Loucy (cell line): ENCODE measurements around the gene SPATA17.

Experiments used
- H2AFZ ChIP-seq: fragments of 200-600 bp; sonication (generic); 2 replicates; pipeline ENCODE4 v1.6.0; 2016; ENCODE audit warnings: antibody characterized with exemption, mild to moderate bottlenecking, low read length, moderate library complexity
- H3F3A ChIP-seq: fragments of 200-600 bp; 2 replicates; pipeline ENCODE4 v1.6.0; 2016; ENCODE audit warnings: antibody characterized with exemption, low read depth, mild to moderate bottlenecking
- H3K27me3 ChIP-seq: fragments of 200-600 bp; sonication (generic); 2 replicates; pipeline ENCODE4 v1.6.1; 2014; ENCODE audit warnings: low read length, mild to moderate bottlenecking; ENCODE audit not compliant: insufficient read depth, poor library complexity, severe bottlenecking
- H3K36me3 ChIP-seq: fragments of 200-600 bp; sonication (generic); 2 replicates; pipeline ENCODE4 v1.6.1; 2016; ENCODE audit warnings: low read length; ENCODE audit not compliant: insufficient read depth
- H3K4me1 ChIP-seq: fragments of 200-600 bp; sonication (generic); 2 replicates; pipeline ENCODE4 v1.5.1; 2014; ENCODE audit warnings: low read length, mild to moderate bottlenecking; ENCODE audit not compliant: insufficient read depth, poor library complexity, severe bottlenecking
- H3K4me2 ChIP-seq: fragments of 200-600 bp; sonication (generic); 2 replicates; pipeline ENCODE4 v1.6.0; 2014; ENCODE audit warnings: antibody characterized with exemption, low read length, low read depth, mild to moderate bottlenecking; ENCODE audit not compliant: poor library complexity, severe bottlenecking
- H3K4me3 ChIP-seq: fragments of 200-600 bp; sonication (generic); 2 replicates; pipeline ENCODE4 v1.5.1; 2014; ENCODE audit warnings: low read length, mild to moderate bottlenecking, mixed read lengths; ENCODE audit not compliant: poor library complexity, severe bottlenecking
- H3K79me2 ChIP-seq: fragments of 200-600 bp; sonication (generic); 2 replicates; pipeline ENCODE4 v1.6.1; 2014; ENCODE audit warnings: low read length; ENCODE audit not compliant: insufficient read depth
- H3K9ac ChIP-seq: fragments of 200-600 bp; sonication (generic); 2 replicates; pipeline ENCODE4 v1.6.0; 2014; ENCODE audit warnings: mild to moderate bottlenecking, low read depth, low read length, moderate library complexity; ENCODE audit not compliant: poor library complexity, severe bottlenecking
- H3K9me2 ChIP-seq: fragments of 200-600 bp; sonication (generic); replicated peaks from 2 replicates; pipeline ENCODE4 v1.6.1; 2016; ENCODE audit warnings: low read depth, low read length, mixed read lengths
- H3K9me3 ChIP-seq: fragments of 200-600 bp; sonication (generic); 2 replicates; pipeline ENCODE4 v1.6.1; 2014; ENCODE audit warnings: mild to moderate bottlenecking, antibody characterized with exemption, low read length, low read depth; ENCODE audit not compliant: insufficient read depth
- H4K20me1 ChIP-seq: fragments of 200-600 bp; sonication (generic); 2 replicates; pipeline ENCODE4 v1.6.0; 2014; ENCODE audit warnings: antibody characterized with exemption, low read length, mild to moderate bottlenecking; ENCODE audit not compliant: insufficient read depth, poor library complexity, severe bottlenecking
- EZH2phosphoT487 ChIP-seq: fragments of 200-600 bp; IDR thresholded peaks from 2 replicates; pipeline ENCODE4 v1.6.1; 2018; ENCODE audit warnings: antibody characterized with exemption, mild to moderate bottlenecking, moderate library complexity, borderline replicate concordance
- TF ChIP-seq, protein P1 (sequence below): fragments of 200-600 bp; sonication (generic); conservative IDR thresholded peaks from 2 replicates; pipeline ENCODE4 v1.5.1; 2014; ENCODE audit warnings: mild to moderate bottlenecking, antibody characterized with exemption, low read length

SPATA17 gene

DNA sequence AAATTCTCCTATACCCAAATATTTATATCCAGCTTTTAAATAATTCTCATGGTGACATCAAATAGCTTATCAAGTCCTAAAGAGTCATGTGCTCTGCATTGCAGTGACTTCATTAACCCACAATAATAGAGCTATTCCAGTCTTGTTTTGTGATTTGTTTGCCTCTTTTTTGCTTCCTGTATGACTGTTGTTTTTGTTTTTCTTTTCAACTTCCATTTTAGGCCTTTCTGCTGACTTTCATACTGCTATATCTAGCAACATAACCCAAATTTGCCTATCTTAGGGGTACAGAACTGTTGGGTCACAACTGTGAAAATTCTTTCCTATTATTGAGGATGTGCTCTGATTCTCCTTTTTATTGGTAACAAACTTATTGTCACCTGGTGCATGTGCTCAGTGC is 30.3 kb downstream of the SPATA17 start:
- no peaks in the 10 kb centered on the region for H3K4me1 ChIP-seq
- H3K9me2 ChIP-seq: no peaks in the 10 kb centered on the region
- no peaks in the 10 kb centered on the region for H3F3A ChIP-seq
- H3K9ac ChIP-seq: no peak overlapping the region
- no peak overlapping the region for H3K4me2 ChIP-seq
- no peaks in the 10 kb centered on the region for H3K36me3 ChIP-seq
- TF ChIP-seq, protein P1, sequence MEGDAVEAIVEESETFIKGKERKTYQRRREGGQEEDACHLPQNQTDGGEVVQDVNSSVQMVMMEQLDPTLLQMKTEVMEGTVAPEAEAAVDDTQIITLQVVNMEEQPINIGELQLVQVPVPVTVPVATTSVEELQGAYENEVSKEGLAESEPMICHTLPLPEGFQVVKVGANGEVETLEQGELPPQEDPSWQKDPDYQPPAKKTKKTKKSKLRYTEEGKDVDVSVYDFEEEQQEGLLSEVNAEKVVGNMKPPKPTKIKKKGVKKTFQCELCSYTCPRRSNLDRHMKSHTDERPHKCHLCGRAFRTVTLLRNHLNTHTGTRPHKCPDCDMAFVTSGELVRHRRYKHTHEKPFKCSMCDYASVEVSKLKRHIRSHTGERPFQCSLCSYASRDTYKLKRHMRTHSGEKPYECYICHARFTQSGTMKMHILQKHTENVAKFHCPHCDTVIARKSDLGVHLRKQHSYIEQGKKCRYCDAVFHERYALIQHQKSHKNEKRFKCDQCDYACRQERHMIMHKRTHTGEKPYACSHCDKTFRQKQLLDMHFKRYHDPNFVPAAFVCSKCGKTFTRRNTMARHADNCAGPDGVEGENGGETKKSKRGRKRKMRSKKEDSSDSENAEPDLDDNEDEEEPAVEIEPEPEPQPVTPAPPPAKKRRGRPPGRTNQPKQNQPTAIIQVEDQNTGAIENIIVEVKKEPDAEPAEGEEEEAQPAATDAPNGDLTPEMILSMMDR: no peak
- TF ChIP-seq EZH2phosphoT487: no peak
- no peak overlapping the region for H3K4me3 ChIP-seq
- no peaks in the 10 kb centered on the region for H3K27me3 ChIP-seq
- H4K20me1 ChIP-seq: no peaks in the 10 kb centered on the region
- H2AFZ ChIP-seq: no peak overlapping the region
- H3K9me3 ChIP-seq: no peaks in the 10 kb centered on the region
- H3K79me2 ChIP-seq: no peaks in the 10 kb centered on the region

DNA sequence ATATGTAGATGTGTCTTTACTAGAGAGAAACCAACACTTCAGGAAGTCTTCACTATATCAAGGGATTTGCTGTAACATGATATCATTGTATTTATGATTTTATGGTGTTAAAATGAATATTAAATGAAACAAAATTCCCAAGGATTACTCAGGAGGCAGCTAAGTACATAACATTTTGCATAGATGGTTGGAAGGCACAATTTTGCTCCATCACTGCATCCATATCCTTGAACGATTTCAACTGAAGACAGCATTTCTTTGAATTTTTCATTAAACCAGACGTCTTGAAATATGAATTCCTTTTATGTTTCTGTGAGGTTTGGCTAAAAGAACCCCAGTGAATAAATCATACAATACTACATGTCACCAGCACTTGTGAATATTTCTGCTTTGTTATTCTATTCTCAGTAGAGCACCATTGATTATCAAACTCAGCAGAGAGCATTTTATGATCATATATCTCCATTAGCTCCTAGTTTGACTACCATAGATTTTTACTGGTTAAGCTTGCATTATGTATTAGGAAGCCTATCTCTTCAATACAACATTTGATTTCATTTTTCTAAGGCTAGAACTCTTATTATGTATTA is 37.3 kb downstream of the SPATA17 start:
- H3K9me2 ChIP-seq: no peaks in the 10 kb centered on the region
- H3K9me3 ChIP-seq: no peaks in the 10 kb centered on the region
- no peaks in the 10 kb centered on the region for H3K27me3 ChIP-seq
- TF ChIP-seq, protein P1: no peak
- TF ChIP-seq EZH2phosphoT487: no peak
- H3K36me3 ChIP-seq: no peaks in the 10 kb centered on the region
- no peaks in the 10 kb centered on the region for H3K4me1 ChIP-seq
- H3K4me3 ChIP-seq: no peak overlapping the region
- no peaks in the 10 kb centered on the region for H3K79me2 ChIP-seq
- no peaks in the 10 kb centered on the region for H3F3A ChIP-seq
- H2AFZ ChIP-seq: no peak overlapping the region
- no peaks in the 10 kb centered on the region for H4K20me1 ChIP-seq
- H3K4me2 ChIP-seq: no peak overlapping the region
- no peak overlapping the region for H3K9ac ChIP-seq

- Histone ChIP-seq H3K4me2 (no peak overlapping the region), H3K4me3 (no peak overlapping the region), H2AFZ (no peak overlapping the region), H3K9ac (no peak overlapping the region), H3K9me3 (no peaks in the 10 kb centered on the region), H3K27me3 (no peaks in the 10 kb centered on the region), H3K9me2 (no peaks in the 10 kb centered on the region), H3K79me2 (no peaks in the 10 kb centered on the region), H3K36me3 (no peaks in the 10 kb centered on the region), H3K4me1 (no peaks in the 10 kb centered on the region), H3F3A (no peaks in the 10 kb centered on the region), H4K20me1 (no peaks in the 10 kb centered on the region)
- no peak for TF ChIP-seq EZH2phosphoT487
- TF ChIP-seq, protein P1: no peak
Observed at GRCh38 chr1:217673387-217673786, 42.2 kb downstream of the SPATA17 start.
